ENCODE data around the gene PLXDC2. TPM values are rescaled to one million over a fixed set of nuclear protein-coding genes. Genes with fewer than 3 reads are reported as not detected.

The PLXDC2 gene
- total and polyA plus RNA-seq, 4 donors: 11.8 to 99.6 (median 40.8) TPM

- no peak for TF ChIP-seq CTCF (IDR thresholded peaks at IDR 0.05; ENCODE audit: control extremely low read depth, extremely low read depth)
- no peak for ATAC-seq (ENCODE audit: insufficient read depth, low FRiP score)
Observed at GRCh38 chr10:19974554-19974953, 158.3 kb downstream of the PLXDC2 start.

GRCh38 chr10:19977097-19977521 is 160.9 kb downstream of the PLXDC2 start:
- Histone ChIP-seq H3K4me3 (no peak overlapping the region), H3K27ac (ENCODE audit: low read depth in 1 of 2, low read length in 1 of 2) (no peak overlapping the region), H3K27me3 (ENCODE audit: control insufficient read depth in 3 of 3, insufficient read depth in 3 of 3, low read length in 2 of 3) (no peaks in the 10 kb centered on the region), H3K4me1 (ENCODE audit: control insufficient read depth in 5 of 5, insufficient read depth in 5 of 5, low read length in 5 of 5) (peaks cover 0 to 10% (median 0%) of the 10 kb centered on the region in 5 donors), H3K36me3 (ENCODE audit: control insufficient read depth in 4 of 4, insufficient read depth in 4 of 4, low read length in 4 of 4) (peaks cover 0 to 2% (median 0%) of the 10 kb centered on the region in 4 donors), H3K9me3 (ENCODE audit: control insufficient read depth in 4 of 4, insufficient read depth in 3 of 4, low read length in 3 of 4) (peaks cover 0 to 2% (median 0%) of the 10 kb centered on the region in 4 donors), H3K9ac (ENCODE audit: insufficient read depth in 1 of 2, low read length in 2 of 2) (no peak overlapping the region)
- TF ChIP-seq CTCF (IDR thresholded peaks at IDR 0.05; ENCODE audit: control extremely low read depth, extremely low read depth): no peak
- DNase-seq (no peak), ATAC-seq (ENCODE audit: insufficient read depth, low FRiP score) (no peak)
- WGBS, 2 donors: 78 to 80% methylated on average over 3 of the region's 3 CpGs

More at GRCh38 chr10:19974554-19974953, 158.3 kb downstream of the PLXDC2 start:
- 92 to 94% methylated on average over 2 of the region's 2 CpGs for WGBS, 2 donors
- no peaks in the 10 kb centered on the region for H3K27me3 ChIP-seq (ENCODE audit: control insufficient read depth in 3 of 3, insufficient read depth in 3 of 3, low read length in 2 of 3)
- no peaks in the 10 kb centered on the region for H3K36me3 ChIP-seq (ENCODE audit: control insufficient read depth in 4 of 4, insufficient read depth in 4 of 4, low read length in 4 of 4)
- peaks cover 0 to 28% (median 3%) of the 10 kb centered on the region in 5 donors for H3K4me1 ChIP-seq (ENCODE audit: control insufficient read depth in 5 of 5, insufficient read depth in 5 of 5, low read length in 5 of 5)
- H3K9ac ChIP-seq (ENCODE audit: insufficient read depth in 1 of 2, low read length in 2 of 2): no peak overlapping the region
- H3K4me3 ChIP-seq: no peak overlapping the region
- no peak overlapping the region for H3K27ac ChIP-seq (ENCODE audit: low read depth in 1 of 2, low read length in 1 of 2)
- H3K9me3 ChIP-seq (ENCODE audit: control insufficient read depth in 4 of 4, insufficient read depth in 3 of 4, low read length in 3 of 4): peaks cover 0 to 2% (median 0%) of the 10 kb centered on the region in 4 donors
- no peak for DNase-seq

- Histone ChIP-seq H3K27me3 (ENCODE audit: control insufficient read depth in 3 of 3, insufficient read depth in 3 of 3, low read length in 2 of 3) (no peaks in the 10 kb centered on the region), H3K27ac (ENCODE audit: low read depth in 1 of 2, low read length in 1 of 2) (no peak overlapping the region), H3K9ac (ENCODE audit: insufficient read depth in 1 of 2, low read length in 2 of 2) (no peak overlapping the region), H3K4me1 (ENCODE audit: control insufficient read depth in 5 of 5, insufficient read depth in 5 of 5, low read length in 5 of 5) (peaks cover 0 to 7% (median 0%) of the 10 kb centered on the region in 5 donors), H3K4me3 (no peak overlapping the region), H3K9me3 (ENCODE audit: control insufficient read depth in 4 of 4, insufficient read depth in 3 of 4, low read length in 3 of 4) (peaks cover 0 to 2% (median 0%) of the 10 kb centered on the region in 4 donors), H3K36me3 (ENCODE audit: control insufficient read depth in 4 of 4, insufficient read depth in 4 of 4, low read length in 4 of 4) (peaks cover 0 to 3% (median 1%) of the 10 kb centered on the region in 4 donors)
- WGBS, 2 donors: 67 to 83% methylated on average over 6 of the region's 6 CpGs
- ATAC-seq (ENCODE audit: insufficient read depth, low FRiP score) (no peak), DNase-seq (no peak)
- no peak for TF ChIP-seq CTCF (IDR thresholded peaks at IDR 0.05; ENCODE audit: control extremely low read depth, extremely low read depth)
Observed at GRCh38 chr10:19979628-19980027, 163.4 kb downstream of the PLXDC2 start.

Data from lung (tissue), 12 donors.